Fibroblast of pulmonary artery (primary cell): ENCODE data around the gene GRIK3.

Experiments used
- DNase-seq: peaks from one replicate; pipeline ENCODE4 v3.0.0-alpha.2; 2010; ENCODE audit warnings: low read depth
- H3K4me3 ChIP-seq: replicated peaks from 2 replicates; pipeline ENCODE4 v1.5.1; 2011; ENCODE audit warnings: low read depth, mild to moderate bottlenecking, control low read depth, low read length, moderate library complexity
- TF ChIP-seq, protein P1 (sequence below): IDR thresholded peaks from 2 replicates; pipeline ENCODE4 v1.5.1; 2011; ENCODE audit warnings: mild to moderate bottlenecking, control low read depth, low read length, inconsistent platforms; ENCODE audit errors: missing control alignments

The GRIK3 gene

DNA sequence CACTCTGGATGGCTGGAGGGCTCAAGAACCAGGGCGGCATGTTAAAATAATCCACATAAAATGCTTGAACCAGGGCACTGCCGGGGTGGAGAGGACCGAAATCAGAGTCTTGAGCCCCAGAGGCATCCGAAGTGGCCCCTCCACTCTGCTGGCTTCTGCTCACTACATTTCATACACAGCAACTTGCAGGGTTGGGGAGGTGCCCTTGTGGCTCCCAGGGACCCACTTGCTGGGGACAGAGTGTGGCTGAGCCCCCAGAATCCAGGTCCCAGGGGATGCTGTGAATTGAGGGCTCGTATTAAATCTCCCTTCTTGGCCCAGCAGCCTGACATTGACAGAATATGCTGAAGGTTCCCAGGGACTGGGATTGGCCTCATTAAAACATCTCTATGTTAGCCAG, 181.7 kb downstream of the GRIK3 start:
- TF ChIP-seq, protein P1, sequence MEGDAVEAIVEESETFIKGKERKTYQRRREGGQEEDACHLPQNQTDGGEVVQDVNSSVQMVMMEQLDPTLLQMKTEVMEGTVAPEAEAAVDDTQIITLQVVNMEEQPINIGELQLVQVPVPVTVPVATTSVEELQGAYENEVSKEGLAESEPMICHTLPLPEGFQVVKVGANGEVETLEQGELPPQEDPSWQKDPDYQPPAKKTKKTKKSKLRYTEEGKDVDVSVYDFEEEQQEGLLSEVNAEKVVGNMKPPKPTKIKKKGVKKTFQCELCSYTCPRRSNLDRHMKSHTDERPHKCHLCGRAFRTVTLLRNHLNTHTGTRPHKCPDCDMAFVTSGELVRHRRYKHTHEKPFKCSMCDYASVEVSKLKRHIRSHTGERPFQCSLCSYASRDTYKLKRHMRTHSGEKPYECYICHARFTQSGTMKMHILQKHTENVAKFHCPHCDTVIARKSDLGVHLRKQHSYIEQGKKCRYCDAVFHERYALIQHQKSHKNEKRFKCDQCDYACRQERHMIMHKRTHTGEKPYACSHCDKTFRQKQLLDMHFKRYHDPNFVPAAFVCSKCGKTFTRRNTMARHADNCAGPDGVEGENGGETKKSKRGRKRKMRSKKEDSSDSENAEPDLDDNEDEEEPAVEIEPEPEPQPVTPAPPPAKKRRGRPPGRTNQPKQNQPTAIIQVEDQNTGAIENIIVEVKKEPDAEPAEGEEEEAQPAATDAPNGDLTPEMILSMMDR: no peak
- no peak for DNase-seq
- H3K4me3 ChIP-seq: no peak overlapping the region

DNA sequence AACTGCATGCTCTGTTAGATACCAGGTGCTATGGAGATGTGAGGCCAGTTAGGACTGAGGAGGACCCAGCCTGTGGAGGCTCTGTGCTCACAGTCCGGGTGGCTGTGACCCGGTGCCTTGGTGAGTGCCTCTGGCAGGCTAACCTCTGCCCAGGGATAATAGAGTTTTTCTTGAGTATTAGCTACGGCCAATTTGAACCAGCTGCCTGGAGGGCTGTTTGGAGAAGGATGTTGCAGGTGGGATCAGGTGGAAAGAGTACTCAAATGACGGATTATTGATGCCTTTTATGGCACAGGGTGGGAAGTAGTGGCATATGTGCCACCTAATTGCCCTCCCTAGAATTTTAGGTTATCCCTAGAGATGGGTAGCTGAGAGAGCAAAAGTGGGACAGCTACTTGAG, 182.7 kb downstream of the GRIK3 start:
- DNase-seq: no peak
- TF ChIP-seq, protein P1: no peak
- H3K4me3 ChIP-seq: no peak overlapping the region

DNA sequence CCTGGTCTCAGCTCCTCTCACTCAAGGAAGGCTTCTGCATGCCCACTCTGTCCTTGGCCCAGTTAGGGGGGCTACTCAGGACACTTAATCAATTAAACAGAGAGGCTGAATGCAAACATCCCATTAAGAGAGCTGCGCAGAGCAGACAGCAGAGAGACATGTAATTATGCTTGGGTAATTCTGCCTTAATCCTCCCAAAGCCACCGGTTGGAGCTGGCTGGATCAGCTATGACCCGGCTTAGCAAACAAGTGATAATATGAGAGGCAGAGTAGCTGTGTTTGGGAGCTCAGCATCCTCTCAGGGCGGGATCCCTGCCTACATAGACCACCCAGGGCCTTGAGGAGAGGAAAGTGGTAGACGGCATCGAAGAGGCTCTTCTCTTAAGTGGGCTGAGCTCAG, 183.2 kb downstream of the GRIK3 start:
- TF ChIP-seq, protein P1: no peak
- H3K4me3 ChIP-seq: no peak overlapping the region
- no peak for DNase-seq

DNA sequence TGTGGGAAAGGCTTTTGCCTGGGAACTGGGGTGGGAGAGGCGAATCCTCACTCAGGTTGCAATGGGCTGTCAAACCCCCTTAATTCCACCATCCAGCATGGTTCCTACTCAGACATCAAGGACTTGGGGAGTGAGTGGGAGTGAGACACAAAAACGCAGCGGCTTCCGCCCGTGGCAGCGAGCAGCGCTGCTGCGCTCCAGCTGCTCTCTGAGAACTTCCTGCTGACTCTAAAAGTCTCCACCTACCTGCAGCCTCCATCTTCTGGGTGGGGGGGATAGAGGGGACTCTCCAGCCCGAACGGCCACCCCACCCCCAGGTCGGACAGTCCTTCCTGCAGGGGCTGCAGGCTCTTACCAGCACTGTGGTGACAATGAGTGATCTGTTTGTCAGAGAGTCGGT, 184.4 kb downstream of the GRIK3 start:
- H3K4me3 ChIP-seq: no peak overlapping the region
- TF ChIP-seq, protein P1: no peak
- DNase-seq: no peak

DNA sequence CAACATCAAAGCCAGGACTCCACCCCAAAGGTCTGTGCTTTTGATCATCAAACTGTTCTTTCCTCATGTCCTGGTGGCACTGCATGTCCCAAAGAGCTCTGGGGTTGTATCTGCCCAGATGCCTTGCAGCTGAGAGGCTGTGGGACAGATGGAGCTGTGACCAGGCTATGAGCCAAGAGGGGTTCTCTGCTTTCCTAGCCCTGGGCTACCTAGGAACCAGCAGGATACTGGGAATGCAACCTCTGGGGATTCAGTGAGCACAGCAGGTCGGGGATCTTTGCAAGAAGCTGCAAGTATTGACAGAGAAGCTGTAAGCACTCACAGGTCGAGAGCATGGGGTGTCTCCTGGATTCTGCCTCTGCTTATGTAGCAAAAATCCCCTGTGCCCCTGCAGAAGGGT, 186.6 kb downstream of the GRIK3 start:
- TF ChIP-seq, protein P1: no peak
- no peak for DNase-seq

DNA sequence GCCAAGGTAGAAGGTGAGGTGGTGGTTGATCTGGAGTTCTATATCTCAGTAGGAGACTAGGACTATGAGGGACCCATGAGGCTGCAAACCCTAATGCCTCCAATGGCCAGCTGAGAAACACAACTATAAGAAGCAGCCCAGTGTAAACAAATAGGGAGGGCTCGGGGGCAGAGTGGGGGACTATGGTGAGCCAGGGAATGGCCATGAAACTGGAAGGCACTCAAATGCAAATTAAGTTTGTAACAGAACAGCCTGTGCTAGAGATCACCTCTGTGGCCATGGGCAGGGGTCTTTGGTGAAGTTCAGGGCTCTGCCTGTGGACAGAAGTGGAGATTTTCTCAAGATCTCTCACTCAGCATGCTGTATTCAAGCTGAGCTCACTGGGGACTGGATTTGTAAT, 187.1 kb downstream of the GRIK3 start:
- TF ChIP-seq, protein P1: no peak
- no peak overlapping the region for H3K4me3 ChIP-seq
- no peak for DNase-seq

More for the DNA sequence above, 186.6 kb downstream of the GRIK3 start:
- H3K4me3 ChIP-seq: no peak overlapping the region

DNA sequence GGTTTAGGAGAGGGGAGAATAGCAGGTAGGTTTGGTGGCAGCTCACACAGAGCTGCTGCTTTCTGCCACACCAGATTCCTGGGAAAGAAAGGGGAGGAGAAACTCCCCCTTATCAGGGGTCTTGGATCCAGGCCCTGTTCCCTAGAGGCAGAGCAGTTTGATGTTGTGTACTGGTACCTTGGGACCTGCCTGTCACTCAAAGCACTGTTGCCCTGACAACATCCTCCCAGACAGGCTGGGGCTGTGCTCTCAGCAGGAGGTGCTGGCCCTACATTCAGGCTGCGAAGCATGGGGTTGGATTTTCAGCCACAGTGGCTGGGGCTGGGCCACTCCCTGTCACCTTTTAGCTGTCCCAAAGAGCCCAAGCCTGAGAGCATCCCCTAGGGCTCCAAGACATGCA, 188.0 kb downstream of the GRIK3 start:
- no peak overlapping the region for H3K4me3 ChIP-seq
- DNase-seq: no peak
- TF ChIP-seq, protein P1: no peak
